Measurements from ENCODE around the gene LHX3.
"Not testable (repeated sequence)": the region's sequence is repeated elsewhere in the genome, so short reads cannot be mapped to it uniquely, and the experiment has no call there.

The LHX3 gene

GRCh38 chr9:136241542-136241941 is 36.6 kb upstream of the LHX3 start:
- no peak for DNase-seq (ENCODE audit: low read depth in 2 of 2)

GRCh38 chr9:136240941-136241340 is 36.0 kb upstream of the LHX3 start:
- DNase-seq (ENCODE audit: low read depth in 2 of 2) = no peak

GRCh38 chr9:136239983-136240330 is 35.0 kb upstream of the LHX3 start:
- DNase-seq (ENCODE audit: low read depth in 2 of 2) = no peak

- DNase-seq (ENCODE audit: low read depth in 2 of 2) = no peak
Measured at GRCh38 chr9:136239135-136239982, 34.4 kb upstream of the LHX3 start.

- no peak for DNase-seq (ENCODE audit: low read depth in 2 of 2)
Measured at GRCh38 chr9:136238342-136238732, 33.4 kb upstream of the LHX3 start.

GRCh38 chr9:136237486-136238341 is 32.8 kb upstream of the LHX3 start:
- DNase-seq (ENCODE audit: low read depth in 2 of 2) = no peak

- DNase-seq (ENCODE audit: low read depth in 2 of 2) = not testable (repeated sequence)
Measured at GRCh38 chr9:136236471-136237410, 31.8 kb upstream of the LHX3 start.

- no peak for DNase-seq (ENCODE audit: low read depth in 2 of 2)
Measured at GRCh38 chr9:136235709-136236455, 31.0 kb upstream of the LHX3 start.

- DNase-seq (ENCODE audit: low read depth in 2 of 2) = no peak
Measured at GRCh38 chr9:136235171-136235570, 30.2 kb upstream of the LHX3 start.

GRCh38 chr9:136234597-136234996 is 29.7 kb upstream of the LHX3 start:
- DNase-seq (ENCODE audit: low read depth in 2 of 2) = no peak

- DNase-seq (ENCODE audit: low read depth in 2 of 2) = no peak
Measured at GRCh38 chr9:136233868-136234267, 28.9 kb upstream of the LHX3 start.

GRCh38 chr9:136233411-136233810 is 28.5 kb upstream of the LHX3 start:
- no peak for DNase-seq (ENCODE audit: low read depth in 2 of 2)

- no peak for DNase-seq (ENCODE audit: low read depth in 2 of 2)
Measured at GRCh38 chr9:136232969-136233368, 28.0 kb upstream of the LHX3 start.

GRCh38 chr9:136231478-136232297 is 26.8 kb upstream of the LHX3 start:
- DNase-seq (ENCODE audit: low read depth in 2 of 2) = no peak

GRCh38 chr9:136230773-136231172 is 25.8 kb upstream of the LHX3 start:
- DNase-seq (ENCODE audit: low read depth in 2 of 2) = no peak

GRCh38 chr9:136230365-136230764 is 25.4 kb upstream of the LHX3 start:
- DNase-seq (ENCODE audit: low read depth in 2 of 2) = no peak

- no peak for DNase-seq (ENCODE audit: low read depth in 2 of 2)
Measured at GRCh38 chr9:136229096-136230065, 24.5 kb upstream of the LHX3 start.

- no peak for DNase-seq (ENCODE audit: low read depth in 2 of 2)
Measured at GRCh38 chr9:136228107-136228875, 23.4 kb upstream of the LHX3 start.

Measured in stimulated activated CD8-positive, alpha-beta memory T cell treated with anti-CD3 and anti-CD28 coated beads, Interleukin-7, amount 100 ng/mL, for 1 hour (primary cell).